ENCODE data around the gene NUP160. TPM values are rescaled to one million over a fixed set of nuclear protein-coding genes. Genes with fewer than 3 reads are reported as not detected.
"Not testable (repeated sequence)": the region's sequence is repeated elsewhere in the genome, so short reads cannot be mapped to it uniquely, and the experiment has no call there.

NUP160 gene
- polyA plus RNA-seq, 1 donor from 2014 or later, result 45.5 TPM

DNA sequence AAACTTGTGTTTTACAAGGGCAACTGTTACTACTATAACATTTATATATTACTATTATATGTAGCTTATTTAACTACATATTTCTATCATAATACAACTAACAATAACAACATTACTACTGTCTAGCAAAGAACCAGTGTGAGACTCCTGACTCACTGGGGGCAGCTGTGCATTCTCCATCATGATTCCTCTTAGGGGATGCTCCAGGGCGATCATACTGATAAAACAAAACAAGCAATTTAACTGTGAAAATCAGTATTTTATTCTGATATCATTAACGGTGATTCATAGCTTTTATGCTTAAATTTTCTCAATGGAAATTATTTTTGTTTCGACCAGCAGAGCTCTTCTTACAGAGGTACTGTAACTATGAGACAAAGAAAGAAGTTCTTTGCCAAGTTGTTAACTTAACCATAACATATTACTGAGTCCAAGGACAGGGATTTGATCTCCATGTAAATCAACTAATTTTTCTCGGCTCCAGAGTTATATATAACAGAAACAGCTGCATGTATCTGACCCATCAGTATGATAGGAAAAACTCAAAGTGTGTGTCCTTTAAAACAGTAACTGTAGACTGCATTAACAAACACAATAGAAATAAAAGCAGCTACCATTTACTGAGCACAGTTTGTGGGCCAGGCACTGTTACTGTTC, 56.2 kb downstream of the NUP160 start:
- no peaks in the 10 kb centered on the region for H3K79me2 ChIP-seq (replicated peaks; ENCODE audit: insufficient read depth, low read length)
- H3K9me2 ChIP-seq (ENCODE audit: insufficient read depth, low read length), result no peaks in the 10 kb centered on the region
- TF ChIP-seq POLR2AphosphoS5 (IDR thresholded peaks at IDR 0.05), result no peak
- TF ChIP-seq MXI1 (conservative IDR thresholded peaks at IDR 0.05; ENCODE audit: poor library complexity, severe bottlenecking), result no peak
- TF ChIP-seq RAD21 (conservative IDR thresholded peaks at IDR 0.05), result no peak
- TF ChIP-seq SMC3 (conservative IDR thresholded peaks at IDR 0.05; ENCODE audit: poor library complexity), result no peak
- no peak for TF ChIP-seq TAF1 (IDR thresholded peaks at IDR 0.05; ENCODE audit: low read depth)
- TF ChIP-seq, protein P1, sequence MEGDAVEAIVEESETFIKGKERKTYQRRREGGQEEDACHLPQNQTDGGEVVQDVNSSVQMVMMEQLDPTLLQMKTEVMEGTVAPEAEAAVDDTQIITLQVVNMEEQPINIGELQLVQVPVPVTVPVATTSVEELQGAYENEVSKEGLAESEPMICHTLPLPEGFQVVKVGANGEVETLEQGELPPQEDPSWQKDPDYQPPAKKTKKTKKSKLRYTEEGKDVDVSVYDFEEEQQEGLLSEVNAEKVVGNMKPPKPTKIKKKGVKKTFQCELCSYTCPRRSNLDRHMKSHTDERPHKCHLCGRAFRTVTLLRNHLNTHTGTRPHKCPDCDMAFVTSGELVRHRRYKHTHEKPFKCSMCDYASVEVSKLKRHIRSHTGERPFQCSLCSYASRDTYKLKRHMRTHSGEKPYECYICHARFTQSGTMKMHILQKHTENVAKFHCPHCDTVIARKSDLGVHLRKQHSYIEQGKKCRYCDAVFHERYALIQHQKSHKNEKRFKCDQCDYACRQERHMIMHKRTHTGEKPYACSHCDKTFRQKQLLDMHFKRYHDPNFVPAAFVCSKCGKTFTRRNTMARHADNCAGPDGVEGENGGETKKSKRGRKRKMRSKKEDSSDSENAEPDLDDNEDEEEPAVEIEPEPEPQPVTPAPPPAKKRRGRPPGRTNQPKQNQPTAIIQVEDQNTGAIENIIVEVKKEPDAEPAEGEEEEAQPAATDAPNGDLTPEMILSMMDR (IDR thresholded peaks at IDR 0.05; ENCODE audit: poor library complexity, severe bottlenecking), result no peak
- TF ChIP-seq, protein P2, sequence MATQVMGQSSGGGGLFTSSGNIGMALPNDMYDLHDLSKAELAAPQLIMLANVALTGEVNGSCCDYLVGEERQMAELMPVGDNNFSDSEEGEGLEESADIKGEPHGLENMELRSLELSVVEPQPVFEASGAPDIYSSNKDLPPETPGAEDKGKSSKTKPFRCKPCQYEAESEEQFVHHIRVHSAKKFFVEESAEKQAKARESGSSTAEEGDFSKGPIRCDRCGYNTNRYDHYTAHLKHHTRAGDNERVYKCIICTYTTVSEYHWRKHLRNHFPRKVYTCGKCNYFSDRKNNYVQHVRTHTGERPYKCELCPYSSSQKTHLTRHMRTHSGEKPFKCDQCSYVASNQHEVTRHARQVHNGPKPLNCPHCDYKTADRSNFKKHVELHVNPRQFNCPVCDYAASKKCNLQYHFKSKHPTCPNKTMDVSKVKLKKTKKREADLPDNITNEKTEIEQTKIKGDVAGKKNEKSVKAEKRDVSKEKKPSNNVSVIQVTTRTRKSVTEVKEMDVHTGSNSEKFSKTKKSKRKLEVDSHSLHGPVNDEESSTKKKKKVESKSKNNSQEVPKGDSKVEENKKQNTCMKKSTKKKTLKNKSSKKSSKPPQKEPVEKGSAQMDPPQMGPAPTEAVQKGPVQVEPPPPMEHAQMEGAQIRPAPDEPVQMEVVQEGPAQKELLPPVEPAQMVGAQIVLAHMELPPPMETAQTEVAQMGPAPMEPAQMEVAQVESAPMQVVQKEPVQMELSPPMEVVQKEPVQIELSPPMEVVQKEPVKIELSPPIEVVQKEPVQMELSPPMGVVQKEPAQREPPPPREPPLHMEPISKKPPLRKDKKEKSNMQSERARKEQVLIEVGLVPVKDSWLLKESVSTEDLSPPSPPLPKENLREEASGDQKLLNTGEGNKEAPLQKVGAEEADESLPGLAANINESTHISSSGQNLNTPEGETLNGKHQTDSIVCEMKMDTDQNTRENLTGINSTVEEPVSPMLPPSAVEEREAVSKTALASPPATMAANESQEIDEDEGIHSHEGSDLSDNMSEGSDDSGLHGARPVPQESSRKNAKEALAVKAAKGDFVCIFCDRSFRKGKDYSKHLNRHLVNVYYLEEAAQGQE (IDR thresholded peaks at IDR 0.05; ENCODE audit: borderline replicate concordance), result no peak
- TF ChIP-seq EZH2 (IDR thresholded peaks at IDR 0.05; ENCODE audit: borderline replicate concordance, insufficient read depth, low read length, poor library complexity, severe bottlenecking), result no peak
- TF ChIP-seq EP300 (conservative IDR thresholded peaks at IDR 0.05; ENCODE audit: poor library complexity, severe bottlenecking), result no peak
- no peak overlapping the region for H3K27ac ChIP-seq (ENCODE audit: low read length)
- no peaks in the 10 kb centered on the region for H3F3A ChIP-seq (ENCODE audit: insufficient read depth, low read length, poor library complexity, severe bottlenecking)
- no peak overlapping the region for H2AFZ ChIP-seq (ENCODE audit: low read depth, low read length)
- no peak overlapping the region for H3K9ac ChIP-seq (ENCODE audit: low read length)
- H3K27me3 ChIP-seq (ENCODE audit: insufficient read depth, low read depth, low read length), result no peaks in the 10 kb centered on the region
- H3K4me2 ChIP-seq (ENCODE audit: low read length), result no peak overlapping the region
- peaks cover 6% of the 10 kb centered on the region for H3K36me3 ChIP-seq (ENCODE audit: insufficient read depth, low read length)
- H4K20me1 ChIP-seq (ENCODE audit: insufficient read depth), result no peaks in the 10 kb centered on the region
- H3K4me3 ChIP-seq (ENCODE audit: low read length), result no peak overlapping the region
- H3K9me3 ChIP-seq (ENCODE audit: low read length), result no peaks in the 10 kb centered on the region

DNA sequence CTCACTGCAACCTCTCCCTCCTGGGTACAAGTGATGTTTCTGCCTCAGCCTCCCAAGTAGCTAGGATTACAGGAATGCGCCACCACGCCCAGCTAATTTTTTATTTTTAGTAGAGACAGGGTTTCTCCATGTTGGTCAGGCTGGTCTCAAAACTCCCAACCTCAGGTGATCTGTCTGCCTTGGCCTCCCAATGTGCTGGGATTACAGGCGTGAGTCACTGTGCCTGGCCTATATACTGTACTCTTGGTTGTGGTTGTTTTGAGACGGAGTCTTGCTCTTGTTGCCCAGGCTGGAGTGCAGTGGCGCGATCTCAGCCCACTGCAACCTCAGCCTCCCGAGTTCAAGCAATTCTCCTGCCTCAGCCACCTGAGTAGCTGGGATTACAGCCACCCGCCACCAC, 58.1 kb downstream of the NUP160 start:
- not testable (repeated sequence) for H3K27ac ChIP-seq (ENCODE audit: low read length); H3K9me2 ChIP-seq (ENCODE audit: insufficient read depth, low read length); H3K79me2 ChIP-seq (replicated peaks; ENCODE audit: insufficient read depth, low read length); H4K20me1 ChIP-seq (ENCODE audit: insufficient read depth); H3F3A ChIP-seq (ENCODE audit: insufficient read depth, low read length, poor library complexity, severe bottlenecking); H2AFZ ChIP-seq (ENCODE audit: low read depth, low read length); H3K27me3 ChIP-seq (ENCODE audit: insufficient read depth, low read depth, low read length); H3K9ac ChIP-seq (ENCODE audit: low read length); H3K9me3 ChIP-seq (ENCODE audit: low read length); H3K4me2 ChIP-seq (ENCODE audit: low read length); H3K4me3 ChIP-seq (ENCODE audit: low read length)
- peaks cover 12% of the 10 kb centered on the region for H3K36me3 ChIP-seq (ENCODE audit: insufficient read depth, low read length)
